Mucosa of gallbladder (tissue), 1 donor: ENCODE data around the gene LTF. TPM values are rescaled to one million over a fixed set of nuclear protein-coding genes. Genes with fewer than 3 reads are reported as not detected.

ENCODE experiments used
- DNase-seq: peaks from one replicate; pipeline ENCODE4 v3.0.0-alpha.2; 2020; ENCODE audit warnings: low spot score
- total RNA-seq: library from RNA; stranded (reverse); gene quantifications from one replicate; pipeline ENCODE4 v1.2.1, GENCODE V29; 2021
- donor health status: DM: no; HTN: no; CAD: no.

The LTF gene
- total RNA-seq, 1 donor from 2014 or later = 0.83 TPM

- DNase-seq = peak; percentile 49
These were observed 26.7 kb upstream of the LTF start for GRCh38 chr3:46491089-46492070.

- DNase-seq = no peak
These were observed 25.8 kb upstream of the LTF start for GRCh38 chr3:46490338-46491084.

GRCh38 chr3:46489875-46490274 is 25.2 kb upstream of the LTF start:
- DNase-seq = no peak

- no peak for DNase-seq
These were observed 24.7 kb upstream of the LTF start for GRCh38 chr3:46489381-46489780.

DNA sequence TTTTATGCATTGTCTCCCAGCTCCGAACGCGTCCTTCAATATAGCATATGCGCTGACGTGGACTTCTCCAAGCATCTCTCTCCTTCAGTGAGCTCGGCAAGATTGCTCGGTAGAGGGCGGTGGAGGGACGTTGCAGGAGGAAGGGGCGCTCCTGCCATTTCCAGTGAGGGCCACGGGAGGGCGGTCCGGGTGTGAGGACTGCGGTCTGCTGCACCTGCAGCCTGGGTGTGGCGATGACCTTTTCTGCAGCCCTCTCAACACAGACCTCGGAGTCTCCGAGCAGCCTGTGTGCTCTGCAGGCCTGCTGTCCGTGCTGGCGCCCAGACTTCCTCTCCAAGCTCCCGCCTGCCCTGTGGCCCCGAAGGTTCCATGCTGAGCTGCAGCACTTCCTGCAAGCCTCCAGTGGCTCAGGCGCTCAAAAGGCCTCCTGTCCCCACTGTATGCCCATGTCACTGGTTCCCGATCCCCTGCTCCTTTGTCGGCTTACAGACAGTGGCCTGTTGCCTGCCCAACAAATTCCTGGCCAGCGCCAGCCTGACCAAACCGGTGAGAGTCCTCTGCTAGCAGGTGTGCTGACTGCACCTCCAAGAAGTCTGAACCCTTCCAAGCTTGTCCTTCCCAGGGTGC is 24.1 kb upstream of the LTF start:
- peak; percentile 93 for DNase-seq

DNA sequence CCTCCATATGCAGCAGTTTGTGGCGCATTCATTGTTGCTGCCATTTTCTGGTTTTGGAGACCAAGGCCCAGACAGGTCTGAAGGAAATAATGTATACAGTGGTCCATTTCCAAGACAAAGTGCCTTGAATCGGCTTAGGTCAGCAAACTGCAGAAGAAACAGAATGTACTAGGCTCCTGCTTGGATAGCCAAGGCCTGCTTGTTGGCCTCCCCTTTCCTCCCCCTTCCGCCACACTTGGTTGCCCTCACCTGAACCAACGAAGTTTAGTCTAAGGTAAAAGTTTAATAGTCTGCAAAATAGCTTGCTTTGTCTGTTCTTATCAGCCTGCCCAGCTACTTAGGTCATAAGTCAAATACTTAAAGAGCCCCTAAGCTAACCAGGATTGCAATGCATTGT is 21.1 kb upstream of the LTF start:
- DNase-seq = no peak

DNA sequence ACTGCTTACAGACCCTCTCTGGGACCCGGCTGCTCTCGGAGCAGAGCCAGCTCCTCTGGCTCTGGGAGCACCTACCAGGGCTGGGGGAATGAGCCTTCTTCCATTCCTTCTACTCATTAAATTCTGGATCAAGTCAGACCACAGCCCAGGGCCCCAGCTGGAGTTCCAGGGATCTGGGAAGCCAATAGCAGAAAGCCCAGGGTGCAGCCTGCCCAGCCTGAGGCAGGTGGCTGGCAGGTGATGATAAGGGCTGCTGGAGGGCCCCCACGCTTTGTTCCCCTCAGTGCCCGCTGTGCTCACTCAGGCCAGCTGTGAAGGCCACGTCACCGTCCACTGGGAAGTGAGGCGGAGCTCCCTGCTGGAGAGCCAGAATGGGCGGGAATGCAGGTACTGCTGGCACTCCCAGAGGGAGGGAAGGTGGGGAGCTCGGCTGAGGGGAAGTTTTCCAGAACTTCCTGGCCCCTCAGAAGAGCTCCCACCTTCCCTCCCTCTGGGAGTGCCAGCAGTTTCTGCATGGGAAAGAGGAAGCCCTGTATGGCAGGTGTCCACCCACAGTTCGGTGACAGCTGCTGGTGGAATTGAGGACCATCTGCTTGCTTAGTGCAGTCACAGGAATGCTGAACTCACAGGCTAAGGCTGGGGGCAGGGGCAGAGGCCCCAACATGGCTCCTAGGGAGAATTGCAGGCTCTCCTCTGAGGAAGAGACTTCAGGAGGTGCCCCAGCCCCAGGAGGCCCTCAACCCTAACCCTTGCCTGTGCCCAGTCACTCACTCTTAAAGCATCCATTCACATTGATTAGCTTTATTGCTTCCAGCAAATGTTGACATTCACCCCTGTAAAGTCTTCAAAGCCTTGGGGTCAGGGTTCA is 20.4 kb upstream of the LTF start:
- DNase-seq = peak; percentile 16

DNA sequence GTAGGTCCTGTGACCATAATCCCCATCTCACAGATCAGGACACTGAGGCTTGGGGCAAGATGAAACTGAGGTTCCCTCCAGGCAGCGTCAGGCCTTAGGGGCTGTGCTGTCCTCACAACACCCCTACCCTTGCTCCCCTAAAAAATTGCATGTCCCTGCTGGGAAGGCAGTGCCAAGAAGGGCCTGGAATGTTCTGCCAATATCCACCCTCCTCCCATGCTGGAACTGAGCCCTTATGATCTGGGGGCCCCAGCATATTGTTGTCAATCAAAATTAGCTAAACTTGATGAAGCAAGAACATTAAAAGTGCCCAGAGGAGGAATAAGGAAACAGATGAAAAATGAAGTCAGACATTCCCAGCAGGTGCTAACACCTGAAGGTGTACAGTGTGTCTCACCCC is 19.7 kb upstream of the LTF start:
- DNase-seq = no peak

- no peak for DNase-seq
These were observed 19.1 kb upstream of the LTF start for GRCh38 chr3:46483825-46484224.

DNA sequence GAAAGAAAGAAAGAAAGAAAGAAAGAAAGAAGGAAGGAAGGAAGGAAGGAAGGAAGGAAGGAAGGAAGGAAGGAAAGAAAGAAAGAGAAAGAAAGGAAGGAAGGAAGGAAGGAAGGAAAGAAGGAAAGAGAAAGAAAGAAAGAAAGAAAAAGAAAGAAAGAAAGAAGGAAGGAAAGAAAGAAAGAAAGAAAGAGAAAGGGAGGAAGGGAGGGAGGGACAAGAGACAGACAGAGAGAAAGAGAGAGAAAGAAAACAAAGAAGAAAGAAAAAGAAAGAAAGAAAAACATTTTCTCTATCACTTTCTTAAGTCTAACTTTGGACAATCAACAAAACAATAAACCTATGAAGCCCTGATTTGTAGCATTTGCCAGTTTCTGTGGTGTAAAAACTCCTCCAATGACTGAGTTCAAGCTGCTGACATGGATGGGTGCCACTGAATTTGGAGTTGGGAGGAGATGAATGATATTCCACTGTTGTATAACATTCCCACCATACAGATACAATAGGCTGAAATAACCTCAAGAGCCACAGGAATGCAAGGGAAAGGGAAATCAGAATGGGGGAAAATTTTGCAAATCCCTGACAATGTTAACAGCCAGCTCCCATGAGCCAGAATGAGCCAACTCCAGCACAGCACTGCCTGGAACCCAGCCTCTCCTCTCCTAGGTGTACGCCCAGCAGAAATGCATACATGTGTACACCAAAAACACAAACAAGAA is 18.1 kb upstream of the LTF start:
- no peak for DNase-seq

DNA sequence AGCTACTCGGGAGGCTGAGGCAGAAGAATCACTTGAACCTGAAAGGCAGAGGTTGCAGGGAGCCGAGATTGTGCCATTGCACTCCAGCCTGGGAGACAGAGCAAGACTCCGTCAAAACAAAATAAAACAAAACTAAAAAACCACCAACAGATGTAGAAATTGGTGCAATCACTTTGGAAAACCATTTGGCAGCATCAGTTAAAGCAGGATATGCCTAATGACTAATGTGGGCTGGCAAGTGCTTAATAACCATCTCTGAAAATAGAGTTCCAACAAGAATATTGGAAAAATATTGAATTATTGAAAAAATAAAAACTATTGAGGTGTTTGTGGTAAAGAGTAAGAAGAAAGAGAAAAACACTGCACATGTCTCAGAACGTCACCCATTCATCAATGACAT is 16.9 kb upstream of the LTF start:
- no peak for DNase-seq

- DNase-seq = no peak
These were observed 15.9 kb upstream of the LTF start for GRCh38 chr3:46480491-46481195.

DNA sequence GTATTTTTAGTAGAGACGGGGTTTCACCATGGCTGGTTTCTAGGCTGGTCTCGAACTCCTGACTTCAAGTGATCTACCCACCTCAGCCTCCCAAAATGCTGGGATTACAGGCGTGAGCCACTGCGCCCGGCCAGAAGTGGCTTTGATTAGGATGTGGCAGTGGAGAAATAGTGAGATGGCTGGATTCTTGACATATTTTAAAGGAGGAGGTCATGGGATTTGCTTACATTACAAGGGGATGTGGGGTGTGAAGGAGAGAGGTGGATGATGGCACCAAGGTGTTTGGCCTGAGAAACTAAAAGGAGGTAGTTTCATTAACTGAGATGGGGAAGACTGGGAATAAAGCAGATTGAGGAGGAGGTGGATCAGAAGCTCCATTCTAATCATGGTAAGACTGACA is 15.0 kb upstream of the LTF start:
- no peak for DNase-seq

GRCh38 chr3:46479021-46479420 is 14.3 kb upstream of the LTF start:
- DNase-seq = no peak

GRCh38 chr3:46478341-46478740 is 13.6 kb upstream of the LTF start:
- DNase-seq = no peak

DNA sequence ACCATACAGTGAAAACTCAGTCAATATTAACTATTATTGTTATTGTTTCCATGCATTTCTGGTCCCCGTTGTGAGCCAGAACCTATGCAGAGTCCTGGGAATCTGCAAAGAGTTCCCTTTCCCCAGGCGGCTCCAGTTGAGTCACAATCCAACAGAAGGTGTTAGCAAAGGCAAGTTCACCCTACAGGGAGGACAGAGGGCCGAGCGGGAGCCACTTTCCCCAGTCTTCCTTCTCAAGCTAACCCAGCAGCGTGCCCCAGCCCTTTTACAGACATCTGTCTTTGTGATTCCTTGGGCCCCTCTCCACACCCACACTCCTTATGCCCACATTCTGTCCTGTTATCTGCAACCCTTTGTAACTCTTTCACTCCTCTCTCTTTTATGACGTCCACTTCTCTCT is 13.1 kb upstream of the LTF start:
- no peak for DNase-seq

- no peak for DNase-seq
These were observed 12.4 kb upstream of the LTF start for GRCh38 chr3:46477145-46477544.

DNA sequence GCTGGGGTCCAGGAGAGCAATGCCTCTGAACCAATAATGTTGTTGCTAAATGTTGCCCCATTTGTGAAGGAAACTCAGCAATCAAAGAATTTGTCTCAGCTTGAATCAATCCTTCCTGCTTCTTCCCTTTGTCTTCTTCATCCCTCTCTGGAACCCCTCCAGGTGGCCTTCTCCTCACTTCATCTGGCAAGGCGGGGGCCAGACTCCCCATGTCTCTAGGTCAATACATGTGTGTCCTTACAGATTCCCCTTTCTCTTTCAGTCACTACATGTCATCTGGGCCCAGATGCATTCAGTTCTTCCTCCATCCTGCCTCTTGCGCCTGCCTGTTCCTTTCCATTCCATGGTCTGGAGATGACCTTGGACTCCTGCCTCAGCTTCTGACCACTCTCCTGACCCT is 8.0 kb upstream of the LTF start:
- no peak for DNase-seq

GRCh38 chr3:46471371-46471914 is 6.7 kb upstream of the LTF start:
- no peak for DNase-seq

DNA sequence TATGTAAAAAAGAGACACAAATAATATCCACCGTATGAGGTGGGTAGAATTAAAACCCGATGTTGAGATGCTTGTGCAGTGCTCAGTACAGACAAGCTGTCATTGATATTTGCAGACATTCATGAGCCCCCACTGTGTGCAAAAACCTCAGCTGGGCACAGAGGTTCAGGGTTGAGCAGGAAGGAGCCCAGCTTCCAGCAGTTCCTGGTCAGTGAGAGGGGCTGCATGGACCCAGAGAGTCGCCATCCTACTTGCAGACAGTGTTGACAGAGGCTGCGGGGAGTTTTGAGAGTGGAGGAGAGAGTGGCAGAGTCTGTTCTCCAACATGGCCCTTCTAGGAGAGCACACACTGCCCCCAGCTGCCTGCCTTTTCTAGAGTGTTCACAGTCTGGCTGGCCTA is 6.1 kb upstream of the LTF start:
- no peak for DNase-seq
